Activated gamma-delta T cell treated with anti-CD3 and anti-CD28 coated beads, Interleukin-2, amount 50 U/mL, for 16 hours (primary cell): ENCODE results near the gene ADGRB3.
"Not testable (repeated sequence)": the region's sequence is repeated elsewhere in the genome, so short reads cannot be mapped to it uniquely, and the experiment has no call there.

Experiments used
- DNase-seq: peaks from one replicate; pipeline ENCODE4 v3.0.0-alpha.2; 2020; ENCODE audit warnings: low read depth

ADGRB3 gene

GRCh38 chr6:69433116-69433515, 798.0 kb downstream of the ADGRB3 start:
- not testable (repeated sequence) for DNase-seq

- DNase-seq = no peak
These were observed 803.0 kb downstream of the ADGRB3 start for GRCh38 chr6:69438113-69438512.
